Measurements from ENCODE around the gene STRADA. TPM values are rescaled to one million over a fixed set of nuclear protein-coding genes. Genes with fewer than 3 reads are reported as not detected.

STRADA gene
- total RNA-seq, 1 donor from 2014 or later: 55.9 TPM

DNA sequence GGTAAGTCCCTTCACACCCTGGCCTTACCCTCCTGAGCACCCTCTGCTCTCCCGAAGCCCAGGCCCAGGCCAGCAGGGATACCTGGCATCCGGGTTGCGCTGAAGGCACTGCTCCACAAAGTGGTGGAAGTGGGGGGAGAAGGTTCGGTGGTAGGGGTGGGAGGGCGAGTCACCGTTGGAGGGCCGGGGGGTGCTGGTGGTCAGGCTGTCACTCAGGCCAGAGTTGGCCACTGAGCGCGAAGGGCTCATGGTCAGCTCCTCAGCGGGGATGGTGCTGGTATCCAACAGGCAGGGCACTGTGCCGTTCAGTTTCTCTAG, 37.4 kb downstream of the STRADA start:
- H3K27ac Mint-ChIP-seq (ENCODE audit: unreplicated experiment): no peak overlapping the region
- TF ChIP-seq CTCF (conservative IDR thresholded peaks at IDR 0.05): no peak
- peaks cover 22% of the 10 kb centered on the region for H3K4me1 Mint-ChIP-seq
- H3K36me3 Mint-ChIP-seq (ENCODE audit: low read depth): peaks cover 12% of the 10 kb centered on the region
- DNase-seq (ENCODE audit: low read depth, low spot score): no peak
- H3K4me3 Mint-ChIP-seq: peak overlapping the region; percentile 38
- H3K9me3 Mint-ChIP-seq: no peaks in the 10 kb centered on the region
- peaks cover 2% of the 10 kb centered on the region for H3K27me3 Mint-ChIP-seq (ENCODE audit: low read depth)

GRCh38 chr17:63703556-63704258, 37.9 kb downstream of the STRADA start:
- DNase-seq (ENCODE audit: low read depth, low spot score): no peak
- Mint-ChIP-seq H3K4me3 (peak overlapping the region; percentile 74), H3K36me3 (ENCODE audit: low read depth) (peaks cover 9% of the 10 kb centered on the region), H3K4me1 (peaks cover 22% of the 10 kb centered on the region), H3K9me3 (no peaks in the 10 kb centered on the region), H3K27me3 (ENCODE audit: low read depth) (peaks cover 2% of the 10 kb centered on the region), H3K27ac (ENCODE audit: unreplicated experiment) (peak overlapping the region; percentile 24)
- TF ChIP-seq CTCF (conservative IDR thresholded peaks at IDR 0.05): no peak

DNA sequence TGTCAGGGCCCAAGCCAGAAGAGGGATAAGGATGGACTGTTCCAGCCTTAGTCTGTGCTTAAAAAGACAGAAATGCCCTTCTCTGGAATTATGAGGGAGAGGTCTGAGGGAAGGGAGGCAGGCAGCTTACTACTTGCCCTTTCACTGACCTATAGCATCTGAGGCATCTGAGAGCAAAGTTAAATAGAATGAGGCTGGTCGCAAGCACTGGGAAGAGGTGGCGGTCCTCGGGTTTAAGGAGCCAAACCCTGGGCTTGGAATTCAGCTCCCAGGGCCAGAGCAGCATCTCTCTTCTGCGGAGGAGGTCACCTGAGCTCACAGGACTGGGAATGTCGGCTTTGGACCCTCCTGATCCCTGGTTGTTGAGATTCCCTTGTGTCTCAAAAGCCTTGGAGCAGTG, 38.6 kb downstream of the STRADA start:
- H3K36me3 Mint-ChIP-seq (ENCODE audit: low read depth): peaks cover 9% of the 10 kb centered on the region
- peak overlapping the region; percentile 74 for H3K4me3 Mint-ChIP-seq
- no peak for DNase-seq (ENCODE audit: low read depth, low spot score)
- H3K9me3 Mint-ChIP-seq: no peaks in the 10 kb centered on the region
- peaks cover 22% of the 10 kb centered on the region for H3K4me1 Mint-ChIP-seq
- peaks cover 2% of the 10 kb centered on the region for H3K27me3 Mint-ChIP-seq (ENCODE audit: low read depth)
- H3K27ac Mint-ChIP-seq (ENCODE audit: unreplicated experiment): peak overlapping the region; percentile 24
- no peak for TF ChIP-seq CTCF (conservative IDR thresholded peaks at IDR 0.05)

DNA sequence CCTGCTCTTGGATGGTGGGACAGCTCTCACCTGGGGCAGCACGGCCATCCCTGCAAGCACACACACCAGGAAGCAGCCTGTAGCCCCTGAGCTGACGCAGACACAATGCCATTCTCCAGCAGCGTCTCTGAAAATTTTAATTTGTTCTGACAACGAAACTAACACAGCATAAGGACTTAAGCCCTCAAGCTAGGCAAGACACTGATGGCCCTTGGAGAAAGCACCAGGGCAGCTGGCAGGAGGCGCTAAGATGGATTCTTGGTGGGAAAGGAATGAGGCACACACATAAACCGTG, 38.9 kb downstream of the STRADA start:
- H3K9me3 Mint-ChIP-seq: no peaks in the 10 kb centered on the region
- peaks cover 22% of the 10 kb centered on the region for H3K4me1 Mint-ChIP-seq
- H3K27ac Mint-ChIP-seq (ENCODE audit: unreplicated experiment): peak overlapping the region; percentile 62
- H3K27me3 Mint-ChIP-seq (ENCODE audit: low read depth): peaks cover 2% of the 10 kb centered on the region
- DNase-seq (ENCODE audit: low read depth, low spot score): no peak
- H3K4me3 Mint-ChIP-seq: peak overlapping the region; percentile 74
- peaks cover 9% of the 10 kb centered on the region for H3K36me3 Mint-ChIP-seq (ENCODE audit: low read depth)
- TF ChIP-seq CTCF (conservative IDR thresholded peaks at IDR 0.05): no peak

DNA sequence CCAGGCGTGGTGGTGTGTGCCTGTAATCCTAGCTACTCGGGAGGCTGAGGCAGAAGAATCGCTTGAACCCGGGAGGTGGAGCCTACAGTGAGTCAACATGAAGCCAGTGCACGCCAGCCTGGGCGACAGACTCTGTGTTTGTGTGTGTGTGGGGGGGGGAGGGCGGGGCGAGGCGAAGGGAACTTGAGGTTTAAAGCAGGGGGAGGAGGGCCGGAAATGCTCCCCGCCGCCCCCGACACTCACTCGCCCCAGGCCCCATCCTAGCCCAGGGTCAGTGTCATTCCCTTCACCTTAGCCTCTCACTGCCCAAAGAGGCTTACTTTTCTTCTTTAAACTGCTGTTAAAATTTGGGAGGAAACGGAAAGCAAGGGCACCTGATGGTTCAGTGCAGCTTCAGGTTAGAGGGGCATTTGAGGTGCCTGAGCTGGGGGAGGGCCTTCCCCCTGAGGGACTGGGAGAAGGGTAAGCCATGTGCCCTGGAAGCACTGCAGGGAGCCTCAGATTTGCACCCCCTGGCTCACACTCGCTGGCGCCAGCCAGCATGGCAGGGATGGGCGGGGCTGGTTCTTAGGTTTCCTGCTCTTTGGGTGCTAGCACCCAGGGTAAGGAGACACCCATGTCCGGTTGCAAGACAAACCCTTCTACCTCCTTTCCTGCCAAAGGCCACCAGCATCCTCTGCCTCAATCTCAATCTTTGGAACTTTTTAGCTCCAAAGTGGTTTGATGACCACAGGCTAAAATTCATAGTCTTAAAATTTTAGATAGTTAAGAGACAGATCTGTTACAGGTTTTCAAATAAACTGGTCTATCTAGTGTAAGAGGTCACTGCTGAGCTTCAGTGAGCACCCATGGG, 39.5 kb downstream of the STRADA start:
- H3K4me3 Mint-ChIP-seq: peak overlapping the region; percentile 86
- H3K36me3 Mint-ChIP-seq (ENCODE audit: low read depth): peaks cover 9% of the 10 kb centered on the region

More for the DNA sequence above, 39.5 kb downstream of the STRADA start:
- no peak for TF ChIP-seq CTCF (conservative IDR thresholded peaks at IDR 0.05)
- DNase-seq (ENCODE audit: low read depth, low spot score): no peak
- peaks cover 2% of the 10 kb centered on the region for H3K27me3 Mint-ChIP-seq (ENCODE audit: low read depth)
- H3K9me3 Mint-ChIP-seq: no peaks in the 10 kb centered on the region
- peak overlapping the region; percentile 62 for H3K27ac Mint-ChIP-seq (ENCODE audit: unreplicated experiment)
- peaks cover 22% of the 10 kb centered on the region for H3K4me1 Mint-ChIP-seq
